ENCODE results near the gene STON2. TPM values are rescaled to one million over a fixed set of nuclear protein-coding genes. Genes with fewer than 3 reads are reported as not detected.

Gene STON2
- total and polyA plus RNA-seq, 4 donors, result 1.9 to 30.0 (median 7.3) TPM

- Histone ChIP-seq H3K36me3 (ENCODE audit: control insufficient read depth in 4 of 4, insufficient read depth in 3 of 4, low read depth in 1 of 4, low read length in 3 of 4) (no peaks in the 10 kb centered on the region), H3K4me1 (ENCODE audit: control insufficient read depth in 4 of 4, insufficient read depth in 4 of 4, low read length in 3 of 4) (peaks cover 0 to 6% (median 0%) of the 10 kb centered on the region in 4 donors), H3K27ac (ENCODE audit: low read depth in 1 of 2, low read length in 2 of 2) (no peak overlapping the region), H3K4me3 (ENCODE audit: low read depth in 1 of 3, low read length in 3 of 3) (no peak overlapping the region), H3K27me3 (ENCODE audit: control insufficient read depth in 4 of 4, insufficient read depth in 4 of 4, low read length in 3 of 4) (no peaks in the 10 kb centered on the region), H3K9ac (ENCODE audit: low read depth in 1 of 2, low read length in 2 of 2) (no peak overlapping the region), H3K9me3 (ENCODE audit: control insufficient read depth in 4 of 4, low read length in 3 of 4) (no peaks in the 10 kb centered on the region)
- TF ChIP-seq ATF3 (IDR thresholded peaks at IDR 0.05) (no peak), JUND (IDR thresholded peaks at IDR 0.05) (no peak), FOXA2 (IDR thresholded peaks at IDR 0.05) (no peak), HNF4A (conservative IDR thresholded peaks at IDR 0.05) (no peak), SP1 (IDR thresholded peaks at IDR 0.05) (no peak), FOXA1 (IDR thresholded peaks at IDR 0.05) (no peak), RAD21 (IDR thresholded peaks at IDR 0.05) (no peak), HNF4G (IDR thresholded peaks at IDR 0.05) (no peak), ZBTB33 (IDR thresholded peaks at IDR 0.05) (no peak), REST (IDR thresholded peaks at IDR 0.05) (no peak), EGR1 (IDR thresholded peaks at IDR 0.05; ENCODE audit: low read depth in 2 of 2) (no peak), YY1 (IDR thresholded peaks at IDR 0.05) (no peak), NR2F2 (IDR thresholded peaks at IDR 0.05) (no peak), GABPA (IDR thresholded peaks at IDR 0.05 in 1 of 2, conservative IDR thresholded peaks at IDR 0.05 in 1 of 2) (no peak), CTCF (IDR thresholded peaks at IDR 0.05; ENCODE audit: low read depth, low read length, missing input control) (no peak), TAF1 (conservative IDR thresholded peaks at IDR 0.05) (no peak), MAX (IDR thresholded peaks at IDR 0.05) (no peak), RXRA (IDR thresholded peaks at IDR 0.05) (no peak)
- 95% methylated on average over 3 of the region's 3 CpGs for WGBS
- no peak for DNase-seq (ENCODE audit: low spot score)
Measured at GRCh38 chr14:81319946-81320345, 80.2 kb downstream of the STON2 start.
